ENCODE measurements around the gene SLIT3. TPM values are rescaled to one million over a fixed set of nuclear protein-coding genes. Genes with fewer than 3 reads are reported as not detected.

SLIT3 gene
- total and polyA plus RNA-seq, 2 experiments from 2014 or later: 0.59 to 0.71 TPM

GRCh38 chr5:168985454-168985853, 315.5 kb downstream of the SLIT3 start:
- Mint-ChIP-seq H3K27me3 (ENCODE audit: insufficient read depth, low read depth, poor library complexity) (peaks cover 8% of the 10 kb centered on the region), H3K9me3 (no peaks in the 10 kb centered on the region), H3K36me3 (ENCODE audit: low read depth) (no peaks in the 10 kb centered on the region), H3K4me1 (peaks cover 64% of the 10 kb centered on the region), H3K4me3 (0 out of 3 replicates have a peak overlapping the region, but pooled peaks have one; percentile 1), H3K27ac (peak overlapping the region; percentile 57; the same call in 1 of the 2 replicates)
- Histone ChIP-seq H3K27ac (ENCODE audit: low read depth) (no peak overlapping the region), H3K79me2 (replicated peaks; ENCODE audit: insufficient read depth) (no peaks in the 10 kb centered on the region), H3F3A (replicated peaks; ENCODE audit: low read depth) (no peaks in the 10 kb centered on the region), H3K9me2 (ENCODE audit: insufficient read depth) (peaks cover 5% of the 10 kb centered on the region; the same call in 1 of the 2 replicates), H4K20me1 (replicated peaks; ENCODE audit: insufficient read depth) (no peaks in the 10 kb centered on the region), H3K36me3 (ENCODE audit: insufficient read depth) (no peaks in the 10 kb centered on the region), H3K4me2 (peak overlapping the region; percentile 39), H3K4me1 (ENCODE audit: insufficient read depth) (peaks cover 31% of the 10 kb centered on the region), H3K4me3 (no peak overlapping the region), H2AFZ (peak overlapping the region; percentile 38; the same call in 1 of the 2 replicates), H3K27me3 (ENCODE audit: insufficient read depth) (no peaks in the 10 kb centered on the region)
- TF ChIP-seq CREB1 (CRISPR knock-in tag; IDR thresholded peaks at IDR 0.05; ENCODE audit: low read depth) (no peak), ZNF331 (CRISPR knock-in tag; IDR thresholded peaks at IDR 0.05; ENCODE audit: low read depth) (no peak), JUNB (IDR thresholded peaks at IDR 0.05; ENCODE audit: unreplicated experiment) (no peak), ETS1 (IDR thresholded peaks at IDR 0.05) (no peak), CTCF (conservative IDR thresholded peaks at IDR 0.05; ENCODE audit: low read depth in 2 of 2) (no peak)
- peak; percentile 25 for DNase-seq (ENCODE audit: low spot score)
- ATAC-seq: peak; percentile 52

GRCh38 chr5:168984135-168984675, 316.7 kb downstream of the SLIT3 start:
- H3K27ac ChIP-seq (ENCODE audit: low read depth): peak overlapping the region; percentile 67; the same call in 1 of the 2 replicates
- H3K9me3 Mint-ChIP-seq: no peaks in the 10 kb centered on the region
- DNase-seq (ENCODE audit: low spot score): peak; percentile 38

More at GRCh38 chr5:168984135-168984675, 316.7 kb downstream of the SLIT3 start:
- Histone ChIP-seq H4K20me1 (replicated peaks; ENCODE audit: insufficient read depth) (no peaks in the 10 kb centered on the region), H3K4me1 (ENCODE audit: insufficient read depth) (peaks cover 31% of the 10 kb centered on the region), H3K27me3 (ENCODE audit: insufficient read depth) (no peaks in the 10 kb centered on the region), H3K36me3 (ENCODE audit: insufficient read depth) (no peaks in the 10 kb centered on the region), H2AFZ (no peak overlapping the region), H3K4me3 (no peak overlapping the region), H3K9me2 (ENCODE audit: insufficient read depth) (peaks cover 5% of the 10 kb centered on the region; the same call in 1 of the 2 replicates), H3K4me2 (peak overlapping the region; percentile 39), H3K79me2 (replicated peaks; ENCODE audit: insufficient read depth) (no peaks in the 10 kb centered on the region), H3F3A (replicated peaks; ENCODE audit: low read depth) (no peaks in the 10 kb centered on the region)
- H3K4me1 Mint-ChIP-seq: peaks cover 53% of the 10 kb centered on the region
- no peaks in the 10 kb centered on the region for H3K36me3 Mint-ChIP-seq (ENCODE audit: low read depth)
- TF ChIP-seq STAT1 (IDR thresholded peaks at IDR 0.05; ENCODE audit: unreplicated experiment): no peak
- TF ChIP-seq CTCF (conservative IDR thresholded peaks at IDR 0.05; ENCODE audit: low read depth in 2 of 2): no peak
- no peak for TF ChIP-seq CREB1 (CRISPR knock-in tag; IDR thresholded peaks at IDR 0.05; ENCODE audit: low read depth)
- no peak for TF ChIP-seq JUNB (IDR thresholded peaks at IDR 0.05; ENCODE audit: unreplicated experiment)
- no peak for TF ChIP-seq ZNF114 (CRISPR knock-in tag; IDR thresholded peaks at IDR 0.05)
- 0 out of 2 replicates have a peak, but pooled peaks have one; percentile 5 for TF ChIP-seq NANOG (IDR thresholded peaks at IDR 0.05; ENCODE audit: borderline replicate concordance)
- no peak overlapping the region for H3K4me3 Mint-ChIP-seq
- H3K27me3 Mint-ChIP-seq (ENCODE audit: insufficient read depth, low read depth, poor library complexity): peaks cover 4% of the 10 kb centered on the region
- ATAC-seq: peak; percentile 67
- no peak overlapping the region for H3K27ac Mint-ChIP-seq

All from GM23338 (cell line).